Loucy (cell line): ENCODE results near the gene CLVS2.

Source experiments
- CTCF ChIP-seq: fragments of 200-600 bp; sonication (generic); conservative IDR thresholded peaks from 2 replicates; pipeline ENCODE4 v1.5.1; 2014; ENCODE audit warnings: mild to moderate bottlenecking, antibody characterized with exemption, low read length
- EZH2phosphoT487 ChIP-seq: fragments of 200-600 bp; IDR thresholded peaks from 2 replicates; pipeline ENCODE4 v1.6.1; 2018; ENCODE audit warnings: antibody characterized with exemption, mild to moderate bottlenecking, moderate library complexity, borderline replicate concordance

- TF ChIP-seq CTCF (no peak), EZH2phosphoT487 (no peak)
Observed at GRCh38 chr6:122969999-122970533, 26.0 kb upstream of the CLVS2 start.
